ENCODE results near the gene TMEM204. TPM values are rescaled to one million over a fixed set of nuclear protein-coding genes. Genes with fewer than 3 reads are reported as not detected.

Gene TMEM204
- total RNA-seq, 6 donors from 2014 or later: 31.4 to 112 (median 48.4) TPM

DNA sequence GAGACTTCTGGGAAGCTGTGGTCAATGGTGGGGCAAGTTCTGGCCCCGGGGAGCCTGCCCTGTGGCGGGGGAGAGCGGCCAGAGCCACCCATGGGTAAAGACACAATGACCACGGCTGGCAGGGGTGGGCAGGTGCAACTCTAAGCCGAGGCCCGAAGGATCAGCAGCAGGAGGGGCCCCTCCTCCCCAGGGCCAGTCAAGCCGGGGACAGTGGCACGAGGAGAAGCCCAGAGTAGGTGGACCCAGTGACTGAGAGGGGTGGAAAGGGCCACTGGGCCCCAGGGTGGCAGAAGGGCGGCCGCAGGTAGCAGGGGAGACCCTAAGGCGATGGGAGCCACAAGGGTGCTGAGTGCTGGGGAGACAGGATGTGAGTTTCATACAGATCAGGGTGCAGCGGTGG, 17.7 kb downstream of the TMEM204 start:
- Histone ChIP-seq H3K36me3 (peaks cover 9 to 95% (median 66%) of the 10 kb centered on the region in 4 donors), H3K4me3 (no peak overlapping the region), H3K4me1 (peaks cover 47 to 64% (median 60%) of the 10 kb centered on the region in 4 donors), H3K27me3 (no peaks in the 10 kb centered on the region), H3K27ac (peak overlapping the region; percentile 11 to 93 (median 64)), H3K9me3 (no peaks in the 10 kb centered on the region)
- 87 to 89% methylated on average over 10 to 12 of the region's 12 CpGs for WGBS, 2 donors
- DNase-seq: peak in 1 of 2 donors; percentile 67
- no peak for TF ChIP-seq POLR2AphosphoS5 (IDR thresholded peaks at IDR 0.05)
- TF ChIP-seq EP300 (IDR thresholded peaks at IDR 0.05): no peak
- TF ChIP-seq POLR2A (IDR thresholded peaks at IDR 0.05): no peak
- TF ChIP-seq CTCF (IDR thresholded peaks at IDR 0.05): no peak
- ATAC-seq (ENCODE audit: low FRiP score in 2 of 2): no peak

- Histone ChIP-seq H3K27me3 (no peaks in the 10 kb centered on the region), H3K4me1 (peaks cover 37 to 57% (median 53%) of the 10 kb centered on the region in 4 donors), H3K27ac (peak overlapping the region in 3 of 4 donors; percentile 26 to 93 (median 39)), H3K9me3 (no peaks in the 10 kb centered on the region), H3K36me3 (peaks cover 12 to 95% (median 69%) of the 10 kb centered on the region in 4 donors), H3K4me3 (no peak overlapping the region)
- DNase-seq (peak in 1 of 2 donors; percentile 71), ATAC-seq (ENCODE audit: low FRiP score in 2 of 2) (no peak)
- TF ChIP-seq POLR2A (IDR thresholded peaks at IDR 0.05) (no peak), EP300 (IDR thresholded peaks at IDR 0.05) (no peak)
- WGBS, 2 donors: 81 to 88% methylated on average over 7 to 12 of the region's 15 CpGs
These were observed 18.7 kb downstream of the TMEM204 start for GRCh38 chr16:1552129-1552528.

DNA sequence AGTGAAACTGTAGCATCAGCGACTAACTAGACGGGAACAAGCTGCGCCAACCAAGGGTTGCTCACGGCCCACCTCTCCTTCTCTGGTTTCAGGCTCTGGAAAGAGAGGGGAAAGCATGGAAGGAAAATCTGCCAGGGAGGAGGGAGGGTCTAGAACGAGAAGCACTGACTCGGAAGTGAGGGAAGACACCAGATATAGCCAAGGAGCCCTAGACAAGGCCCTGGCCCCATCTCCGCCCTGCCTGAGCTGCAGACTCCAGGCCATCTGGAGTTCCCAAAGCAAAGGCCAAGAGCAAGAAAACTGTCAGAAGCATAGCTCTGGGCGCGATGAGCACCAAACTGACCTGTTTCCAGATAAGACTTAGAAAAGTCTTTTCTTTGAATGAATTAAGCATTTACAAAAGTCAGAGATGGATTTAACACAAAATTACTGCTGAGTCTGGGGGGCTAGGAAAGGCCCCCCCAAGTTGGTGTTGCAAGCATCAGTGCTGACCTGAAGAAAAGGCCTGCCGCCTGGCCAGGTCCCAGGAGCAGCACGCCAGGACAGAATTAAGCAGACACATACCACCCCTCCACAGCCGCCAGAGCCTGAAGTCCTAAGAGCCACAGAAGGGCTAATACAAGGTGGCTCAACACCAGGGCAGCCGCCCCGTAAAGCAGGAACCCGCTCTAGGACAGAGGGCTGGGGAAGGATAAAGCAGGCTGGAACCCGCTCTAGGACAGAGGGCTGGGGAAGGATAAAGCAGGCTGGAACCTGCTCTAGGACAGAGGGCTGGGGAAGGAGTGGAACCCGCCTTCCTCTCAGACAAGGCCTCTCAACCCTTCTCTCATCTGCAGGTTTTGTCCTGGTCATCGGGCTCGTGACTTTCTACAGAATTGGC, 20.7 kb downstream of the TMEM204 start:
- 92 to 94% methylated on average over 17 to 19 of the region's 19 CpGs for WGBS, 2 donors
- H3K4me3 ChIP-seq: no peak overlapping the region
- ATAC-seq (ENCODE audit: low FRiP score in 2 of 2) (no peak), DNase-seq (no peak)
- H3K27ac ChIP-seq: peak overlapping the region in 2 of 4 donors; percentile 37 to 63
- peaks cover 20 to 43% (median 41%) of the 10 kb centered on the region in 4 donors for H3K4me1 ChIP-seq
- H3K27me3 ChIP-seq: no peaks in the 10 kb centered on the region
- H3K9me3 ChIP-seq: no peaks in the 10 kb centered on the region
- H3K36me3 ChIP-seq: peaks cover 18 to 96% (median 77%) of the 10 kb centered on the region in 4 donors
- no peak for TF ChIP-seq POLR2A (IDR thresholded peaks at IDR 0.05)
- no peak for TF ChIP-seq EP300 (IDR thresholded peaks at IDR 0.05)
- TF ChIP-seq CTCF (IDR thresholded peaks at IDR 0.05): no peak
- TF ChIP-seq POLR2AphosphoS5 (IDR thresholded peaks at IDR 0.05): no peak

- 92 to 98% methylated on average over 23 to 34 of the region's 34 CpGs for WGBS, 2 donors
- peak in 1 of 2 donors; percentile 63 for DNase-seq
- no peak overlapping the region for H3K27ac ChIP-seq
- ATAC-seq (ENCODE audit: low FRiP score in 2 of 2): no peak
- no peaks in the 10 kb centered on the region for H3K27me3 ChIP-seq
- TF ChIP-seq POLR2A (IDR thresholded peaks at IDR 0.05) (no peak), POLR2AphosphoS5 (IDR thresholded peaks at IDR 0.05) (no peak), CTCF (IDR thresholded peaks at IDR 0.05) (no peak), EP300 (IDR thresholded peaks at IDR 0.05) (no peak)
- no peak overlapping the region for H3K4me3 ChIP-seq
- no peaks in the 10 kb centered on the region for H3K9me3 ChIP-seq
- peaks cover 17 to 42% (median 37%) of the 10 kb centered on the region in 4 donors for H3K4me1 ChIP-seq
- H3K36me3 ChIP-seq: peaks cover 19 to 96% (median 74%) of the 10 kb centered on the region in 4 donors
These were observed 21.5 kb downstream of the TMEM204 start for GRCh38 chr16:1554826-1555445.

DNA sequence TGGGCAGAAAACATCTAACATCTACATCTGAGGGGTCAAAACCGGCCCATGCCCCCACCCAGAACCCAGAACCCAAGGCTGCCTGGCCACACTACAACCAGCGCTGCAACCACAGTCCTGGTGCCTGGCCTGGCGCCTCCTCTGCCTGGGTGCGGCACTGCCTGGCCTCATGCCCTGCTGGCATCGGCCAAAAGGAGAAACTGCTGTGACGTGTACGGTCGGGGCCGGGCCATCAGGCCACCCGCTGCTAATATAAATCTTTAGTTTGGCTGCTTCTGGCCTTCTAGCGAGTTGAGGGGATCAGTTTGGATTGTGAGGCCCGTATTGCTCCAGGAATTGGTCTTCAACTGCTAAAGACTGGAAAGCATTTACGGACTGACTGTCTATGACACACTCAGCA, 22.8 kb downstream of the TMEM204 start:
- H3K27me3 ChIP-seq: no peaks in the 10 kb centered on the region
- H3K36me3 ChIP-seq: peaks cover 20 to 96% (median 72%) of the 10 kb centered on the region in 4 donors
- H3K9me3 ChIP-seq: no peaks in the 10 kb centered on the region
- peak overlapping the region in 2 of 4 donors; percentile 26 to 42 for H3K27ac ChIP-seq
- DNase-seq (peak in 1 of 2 donors; percentile 81), ATAC-seq (ENCODE audit: low FRiP score in 2 of 2) (no peak)
- peak in 1 of 2 donors; percentile 27 for TF ChIP-seq POLR2AphosphoS5 (IDR thresholded peaks at IDR 0.05)
- no peak for TF ChIP-seq CTCF (IDR thresholded peaks at IDR 0.05)
- WGBS, 2 donors: 78 to 85% methylated on average over 11 to 12 of the region's 13 CpGs
- H3K4me3 ChIP-seq: no peak overlapping the region
- H3K4me1 ChIP-seq: peaks cover 6 to 35% (median 33%) of the 10 kb centered on the region in 4 donors
